ENCODE data around the gene SOHLH2.

DNA sequence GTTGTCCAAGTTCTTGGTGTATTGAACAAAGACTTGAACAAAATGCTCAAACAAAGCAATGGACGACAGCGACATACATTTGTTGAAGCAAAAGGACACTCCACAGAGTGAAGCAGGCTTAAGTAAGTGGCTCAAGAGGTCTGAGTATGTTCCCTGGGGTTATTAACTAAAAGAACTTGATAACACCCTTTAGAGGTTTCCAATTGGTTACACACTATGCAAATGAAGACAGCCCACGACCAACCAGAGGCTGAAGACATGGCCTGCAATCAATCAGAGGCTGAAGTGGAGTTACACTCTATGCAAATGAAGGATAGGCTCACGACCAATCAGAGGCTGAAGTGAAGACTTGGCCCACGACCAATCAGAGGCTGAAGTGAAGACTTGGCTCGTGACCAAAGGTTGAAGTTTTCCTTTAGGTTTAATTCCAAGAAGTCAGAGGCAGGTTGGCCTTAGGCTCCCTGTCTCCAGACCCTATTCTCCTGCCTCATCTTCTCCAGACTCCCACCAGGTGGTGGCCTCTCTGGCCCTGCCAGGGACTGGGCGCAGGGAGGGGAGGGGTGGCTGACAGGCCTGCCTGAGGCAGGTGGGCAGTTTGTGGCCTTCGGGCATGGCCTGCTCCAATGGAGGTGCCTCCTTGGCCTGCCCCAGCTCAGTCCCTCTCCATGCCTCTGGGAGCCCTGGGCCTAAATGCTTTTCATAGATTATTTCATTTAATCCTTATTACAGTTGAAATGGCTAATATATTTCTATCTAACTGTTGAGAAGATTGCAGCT is 45.2 kb upstream of the SOHLH2 start:
- TF ChIP-seq POLR2AphosphoS5 (IDR thresholded peaks at IDR 0.05; ENCODE audit: low read depth, low read length) (no peak), POLR2A (IDR thresholded peaks at IDR 0.05; ENCODE audit: low read depth, low read length) (no peak)

All from GM12892 (cell line).